Calu3 (cell line): ENCODE results near the gene STX18. TPM values are rescaled to one million over a fixed set of nuclear protein-coding genes. Genes with fewer than 3 reads are reported as not detected.

Experiments
- BruUV-seq: library from RNA; stranded (reverse); fragments of 400-500 nt; replicated peaks from 2 replicates; lab custom pipeline; 2021; lab: Mats Ljungman, UMichigan
- CTCF ChIA-PET: fragments of 300-600 bp; sonication (Branson Sonifier 250); formaldehyde crosslinking; loops from one replicate; lab custom pipeline; 2022; ENCODE audit warnings: antibody characterized with exemption; lab: Charles Lee
- DNase-seq: peaks from one replicate; pipeline ENCODE4 v3.0.0; 2022
- H3K27ac Mint-ChIP-seq: one replicate; pipeline ENCODE4 v1.8.0; 2022; ENCODE audit warnings: mixed read lengths; ENCODE audit not compliant: unreplicated experiment
- H3K27me3 Mint-ChIP-seq: one replicate; pipeline ENCODE4 v1.8.0; 2022; ENCODE audit warnings: mixed read lengths; ENCODE audit not compliant: unreplicated experiment
- H3K36me3 Mint-ChIP-seq: one replicate; pipeline ENCODE4 v1.8.0; 2022; ENCODE audit warnings: mild to moderate bottlenecking, moderate library complexity, mixed read lengths; ENCODE audit not compliant: insufficient read depth, unreplicated experiment
- H3K4me1 Mint-ChIP-seq: one replicate; pipeline ENCODE4 v1.8.0; 2022; ENCODE audit warnings: mild to moderate bottlenecking, low read depth, mixed read lengths; ENCODE audit not compliant: unreplicated experiment
- H3K4me3 Mint-ChIP-seq: one replicate; pipeline ENCODE4 v1.8.0; 2022; ENCODE audit warnings: mild to moderate bottlenecking, low read depth, moderate library complexity, mixed read lengths; ENCODE audit not compliant: unreplicated experiment
- H3K9me3 Mint-ChIP-seq: one replicate; pipeline ENCODE4 v1.8.0; 2022; ENCODE audit warnings: low read depth, mixed read lengths; ENCODE audit not compliant: unreplicated experiment
- intact Hi-C: fragments of 100-400 bp; cut with micrococcal nuclease; formaldehyde crosslinking; loops from one replicate; pipeline ENCODE4 v1.10.0; 2022; ENCODE audit not compliant: unreplicated experiment
- total RNA-seq: library from RNA; stranded (reverse); gene quantifications from 2 replicates; pipeline ENCODE4 v1.2.3, GENCODE V29; 2022
- TF ChIP-seq, protein P1 (sequence below): fragments of 200-600 bp; IDR thresholded peaks from one replicate; pipeline ENCODE4 v1.8.0; 2022; ENCODE audit warnings: antibody characterized with exemption; ENCODE audit not compliant: unreplicated experiment

STX18 gene
- total RNA-seq, 1 experiment from 2014 or later: 27.3 TPM

- Mint-ChIP-seq H3K36me3 (no peaks in the 10 kb centered on the region), H3K4me3 (no peak overlapping the region), H3K27ac (no peak overlapping the region), H3K27me3 (no peaks in the 10 kb centered on the region), H3K9me3 (no peaks in the 10 kb centered on the region), H3K4me1 (no peaks in the 10 kb centered on the region)
- BruUV-seq: no TSS peak
- intact Hi-C loops: no loop called here
- TF ChIP-seq, protein P1, sequence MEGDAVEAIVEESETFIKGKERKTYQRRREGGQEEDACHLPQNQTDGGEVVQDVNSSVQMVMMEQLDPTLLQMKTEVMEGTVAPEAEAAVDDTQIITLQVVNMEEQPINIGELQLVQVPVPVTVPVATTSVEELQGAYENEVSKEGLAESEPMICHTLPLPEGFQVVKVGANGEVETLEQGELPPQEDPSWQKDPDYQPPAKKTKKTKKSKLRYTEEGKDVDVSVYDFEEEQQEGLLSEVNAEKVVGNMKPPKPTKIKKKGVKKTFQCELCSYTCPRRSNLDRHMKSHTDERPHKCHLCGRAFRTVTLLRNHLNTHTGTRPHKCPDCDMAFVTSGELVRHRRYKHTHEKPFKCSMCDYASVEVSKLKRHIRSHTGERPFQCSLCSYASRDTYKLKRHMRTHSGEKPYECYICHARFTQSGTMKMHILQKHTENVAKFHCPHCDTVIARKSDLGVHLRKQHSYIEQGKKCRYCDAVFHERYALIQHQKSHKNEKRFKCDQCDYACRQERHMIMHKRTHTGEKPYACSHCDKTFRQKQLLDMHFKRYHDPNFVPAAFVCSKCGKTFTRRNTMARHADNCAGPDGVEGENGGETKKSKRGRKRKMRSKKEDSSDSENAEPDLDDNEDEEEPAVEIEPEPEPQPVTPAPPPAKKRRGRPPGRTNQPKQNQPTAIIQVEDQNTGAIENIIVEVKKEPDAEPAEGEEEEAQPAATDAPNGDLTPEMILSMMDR: no peak
- DNase-seq: no peak
- CTCF ChIA-PET: no interaction called here
Observed at GRCh38 chr4:4432341-4433125, 109.3 kb downstream of the STX18 start.

DNA sequence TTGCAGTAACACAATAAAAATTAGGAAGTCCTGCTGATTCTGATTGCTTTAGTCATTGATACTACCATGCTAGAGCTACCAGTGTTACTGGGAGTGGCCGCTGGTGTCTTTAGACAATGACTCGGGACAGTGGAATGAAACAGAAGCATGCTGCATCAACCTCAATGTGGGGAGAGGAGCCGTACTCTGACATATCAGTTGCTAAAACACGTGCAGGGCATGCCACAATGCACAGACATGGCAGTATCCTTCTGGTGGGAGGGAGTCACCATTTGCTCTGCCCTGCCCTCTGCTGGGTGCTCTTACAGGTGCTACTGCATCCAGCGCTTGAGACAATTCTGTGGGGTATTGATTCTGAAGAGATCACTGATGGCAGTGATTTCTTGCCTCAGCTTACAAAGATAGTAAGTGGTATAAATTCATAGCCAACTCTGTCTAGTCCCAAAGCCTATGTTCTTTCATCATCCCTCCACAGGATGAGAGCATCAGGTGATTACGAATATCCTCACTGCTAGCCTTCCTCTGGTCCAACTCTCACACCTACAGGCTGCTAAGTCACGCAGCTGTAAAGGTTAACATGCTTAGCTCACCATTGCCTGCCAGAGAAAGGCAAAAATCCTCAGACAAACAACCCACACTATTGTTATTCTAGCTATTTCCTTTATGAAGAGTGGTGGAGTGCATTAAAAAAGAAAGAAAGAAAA, 111.2 kb downstream of the STX18 start:
- peak; percentile 36 for DNase-seq
- TF ChIP-seq, protein P1: peak; percentile 36
- Mint-ChIP-seq H3K4me3 (no peak overlapping the region), H3K27ac (no peak overlapping the region), H3K4me1 (no peaks in the 10 kb centered on the region), H3K36me3 (no peaks in the 10 kb centered on the region), H3K27me3 (no peaks in the 10 kb centered on the region), H3K9me3 (no peaks in the 10 kb centered on the region)
- CTCF ChIA-PET: no interaction called here
- intact Hi-C loops: no loop called here
- BruUV-seq: no TSS peak

DNA sequence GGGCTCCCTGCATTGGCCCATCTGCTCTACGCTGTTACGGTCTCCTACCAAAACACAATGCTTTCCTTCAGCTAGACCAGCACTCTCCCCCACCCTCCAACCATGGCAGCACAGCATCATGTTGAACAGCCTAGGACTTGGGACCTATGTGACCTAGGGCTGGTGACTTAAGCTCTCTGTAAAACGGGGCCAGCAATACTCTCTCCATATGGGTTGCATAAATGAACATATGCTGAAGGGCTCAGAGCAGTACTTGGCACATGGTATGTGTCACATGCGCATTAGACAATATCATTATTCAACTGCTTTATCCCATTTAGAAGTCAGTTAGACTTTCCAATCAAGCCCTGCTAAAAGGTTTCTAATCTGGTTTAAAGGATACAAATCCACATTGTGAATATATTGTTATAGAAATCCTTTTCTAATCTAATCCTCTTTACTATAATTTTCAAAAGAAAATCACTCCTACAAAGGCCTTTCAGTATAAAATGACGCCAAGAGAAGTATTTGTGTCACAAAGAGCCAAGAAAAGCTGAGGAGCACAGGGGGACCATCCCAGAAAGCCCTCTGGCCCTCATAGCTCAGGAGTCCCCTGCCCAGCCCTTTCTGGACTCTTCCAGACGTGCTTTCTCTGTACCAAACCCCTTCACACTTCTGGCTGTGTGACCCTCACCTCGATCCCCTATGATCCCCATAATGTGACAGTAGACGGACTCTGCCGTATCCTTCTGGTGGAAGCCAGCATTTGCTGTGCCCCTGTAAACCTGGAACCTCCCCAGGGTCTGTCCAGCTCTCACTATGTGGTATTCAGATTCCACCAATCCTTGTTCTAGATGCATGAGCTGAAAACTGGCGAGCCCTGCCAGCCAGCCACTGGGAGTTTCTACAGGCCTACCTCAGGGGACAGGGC, 112.6 kb downstream of the STX18 start:
- H3K27ac Mint-ChIP-seq: no peak overlapping the region
- no peaks in the 10 kb centered on the region for H3K9me3 Mint-ChIP-seq
- no peak overlapping the region for H3K4me3 Mint-ChIP-seq
- TF ChIP-seq, protein P1: no peak
- BruUV-seq: no TSS peak
- no peak for DNase-seq
- intact Hi-C loops: no loop called here
- CTCF ChIA-PET: no interaction called here
- H3K4me1 Mint-ChIP-seq: no peaks in the 10 kb centered on the region
- no peaks in the 10 kb centered on the region for H3K36me3 Mint-ChIP-seq
- no peaks in the 10 kb centered on the region for H3K27me3 Mint-ChIP-seq

DNA sequence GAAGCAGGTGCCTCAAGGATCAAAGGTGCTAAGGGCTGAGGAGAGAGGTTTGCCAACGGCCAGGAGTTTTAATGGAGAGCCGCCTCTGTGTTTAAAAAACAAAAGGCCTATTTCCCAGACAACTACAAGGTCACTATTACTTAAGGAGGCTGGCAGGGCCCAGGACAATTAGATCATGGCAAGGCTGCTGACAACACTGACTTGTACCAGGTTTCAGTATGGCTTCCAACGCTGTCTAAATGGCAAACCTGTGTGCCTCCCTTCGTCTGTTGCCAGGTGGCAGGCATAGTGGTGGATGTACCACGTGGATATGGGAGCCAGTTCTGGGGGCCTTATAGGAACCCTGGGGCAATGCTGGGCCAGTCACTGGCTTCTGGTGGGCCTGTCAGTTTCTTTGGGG, 114.0 kb downstream of the STX18 start:
- Mint-ChIP-seq H3K4me1 (no peaks in the 10 kb centered on the region), H3K9me3 (no peaks in the 10 kb centered on the region), H3K36me3 (no peaks in the 10 kb centered on the region), H3K27ac (no peak overlapping the region), H3K4me3 (no peak overlapping the region), H3K27me3 (no peaks in the 10 kb centered on the region)
- intact Hi-C loops: no loop called here
- BruUV-seq: no TSS peak
- CTCF ChIA-PET: no interaction called here
- TF ChIP-seq, protein P1: no peak
- DNase-seq: no peak
